ENCODE data around the gene FARP1.
A peak's percentile ranks its signal among the peaks of the same experiment; 100 is the strongest.
"Not testable (repeated sequence)": the region's sequence is repeated elsewhere in the genome, so short reads cannot be mapped to it uniquely, and the experiment has no call there.

The FARP1 gene

GRCh38 chr13:98267080-98267912 lies 124.4 kb downstream of the FARP1 start:
- no peak for DNase-seq

DNA sequence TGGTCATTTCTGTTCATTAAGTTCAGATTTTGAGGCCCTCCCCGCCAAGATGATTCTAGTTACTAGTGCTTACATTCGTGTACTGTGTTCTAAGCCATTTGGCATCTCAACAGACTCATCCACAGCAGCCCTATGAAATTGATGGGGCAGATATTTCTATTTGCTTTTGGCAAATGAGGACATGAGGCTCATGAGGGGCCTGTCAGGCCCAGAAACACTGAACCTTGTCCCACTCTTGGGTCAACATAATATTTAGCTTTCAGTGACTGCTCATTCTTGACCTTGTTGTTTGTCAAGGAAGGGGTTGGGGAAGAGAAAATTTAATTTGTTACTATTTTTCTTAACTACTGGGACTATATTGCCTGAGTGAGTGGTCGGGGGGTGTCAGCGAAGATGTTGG lies 126.5 kb downstream of the FARP1 start:
- DNase-seq = no peak

GRCh38 chr13:98270819-98271218 lies 127.9 kb downstream of the FARP1 start:
- DNase-seq = no peak

DNA sequence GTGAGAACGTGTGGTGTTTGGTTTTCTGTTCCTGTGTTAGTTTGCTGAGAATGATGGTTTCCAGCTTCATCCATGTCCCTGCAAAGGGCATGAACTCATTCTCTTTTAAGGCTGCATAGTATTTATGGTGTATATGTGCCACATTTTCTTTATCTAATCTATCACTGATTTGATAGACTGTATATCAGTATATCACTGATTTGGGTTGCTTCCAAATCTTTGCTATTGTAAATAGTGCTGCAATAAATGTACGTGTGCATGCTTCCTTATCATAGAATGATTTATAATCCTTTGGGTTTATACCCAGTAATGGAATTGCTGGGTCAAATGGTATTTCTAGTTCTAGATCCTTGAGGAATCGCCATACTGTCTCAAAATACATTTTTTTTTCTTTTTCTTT lies 128.8 kb downstream of the FARP1 start:
- not testable (repeated sequence) for DNase-seq

DNA sequence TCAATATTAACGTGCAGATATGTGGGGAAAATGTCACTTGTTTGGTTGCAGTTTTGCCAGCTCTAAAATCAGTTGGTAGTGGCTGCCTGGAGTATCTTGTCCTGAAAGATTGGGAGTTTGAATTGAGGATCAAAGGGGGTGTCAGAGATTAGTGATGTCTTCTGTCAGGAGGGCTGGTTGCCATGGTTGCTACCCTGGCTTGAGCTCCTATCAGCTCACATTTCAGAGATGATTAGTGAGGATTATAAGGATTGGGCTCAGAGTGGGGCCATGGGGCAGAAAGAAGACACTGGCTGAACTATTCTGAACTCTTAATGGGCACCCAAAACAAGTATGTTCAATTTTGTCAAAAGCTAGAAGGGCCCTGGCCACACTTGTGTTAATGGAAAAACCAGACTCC lies 129.7 kb downstream of the FARP1 start:
- no peak for DNase-seq

GRCh38 chr13:98273067-98273823 lies 130.4 kb downstream of the FARP1 start:
- no peak for DNase-seq

GRCh38 chr13:98273824-98274742 lies 131.2 kb downstream of the FARP1 start:
- no peak for DNase-seq

DNA sequence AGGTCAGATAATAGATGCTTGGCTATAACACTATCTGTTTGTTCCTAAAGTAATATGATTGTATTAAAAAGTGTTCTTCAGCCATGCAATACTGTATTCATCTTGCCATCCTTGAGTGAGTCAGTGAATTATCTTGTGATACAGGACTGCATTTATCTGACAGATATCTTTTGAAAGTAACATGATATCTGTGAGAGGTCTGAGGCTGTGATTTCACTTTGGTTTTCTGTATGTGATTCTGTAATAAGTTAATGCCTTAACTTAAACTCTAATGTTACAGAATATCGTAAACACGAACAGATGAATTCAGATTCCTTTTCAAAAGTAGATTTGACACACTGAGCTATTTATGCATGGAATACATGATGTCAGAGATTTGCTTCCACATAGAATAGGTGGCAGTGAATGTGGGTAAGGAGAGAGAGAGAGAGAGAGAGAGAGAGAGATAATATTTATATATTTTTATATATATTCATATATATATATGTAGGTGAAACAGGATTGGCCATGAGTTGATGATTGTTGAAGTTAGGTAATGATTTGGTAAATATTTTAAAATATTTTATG lies 132.1 kb downstream of the FARP1 start:
- DNase-seq = no peak

DNA sequence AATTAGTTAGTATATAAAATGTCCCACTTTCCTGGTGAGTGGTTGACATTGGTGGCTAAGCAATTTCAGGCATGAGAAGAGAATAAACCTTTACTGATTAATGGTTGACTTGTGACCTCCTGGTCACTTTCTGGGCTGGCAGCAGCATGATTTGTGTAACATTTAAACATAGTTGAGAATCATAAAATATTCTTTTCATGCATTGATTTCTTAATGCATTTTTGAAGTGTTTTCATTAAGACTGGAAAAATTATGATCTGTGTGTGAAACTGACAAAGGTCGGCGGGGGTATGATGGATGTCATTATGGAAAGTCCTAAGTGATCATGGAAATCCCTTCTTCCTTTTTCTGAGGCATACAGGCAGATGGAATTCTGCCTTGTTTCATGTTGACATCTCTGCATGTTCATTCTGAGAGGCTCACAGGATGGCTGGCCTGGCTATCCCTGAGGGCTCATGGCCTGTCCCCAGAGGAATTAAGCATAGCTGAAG lies 132.8 kb downstream of the FARP1 start:
- no peak for DNase-seq

- no peak for DNase-seq
These were observed 133.6 kb downstream of the FARP1 start for GRCh38 chr13:98276486-98276885.

- DNase-seq = no peak
These were observed 135.3 kb downstream of the FARP1 start for GRCh38 chr13:98278068-98278724.

GRCh38 chr13:98279473-98280175 lies 136.7 kb downstream of the FARP1 start:
- DNase-seq = peak; percentile 86

- no peak for DNase-seq
These were observed 137.2 kb downstream of the FARP1 start for GRCh38 chr13:98280176-98280510.

- peak; percentile 26 for DNase-seq
These were observed 141.8 kb downstream of the FARP1 start for GRCh38 chr13:98284679-98285078.

- DNase-seq = peak; percentile 82
These were observed 142.4 kb downstream of the FARP1 start for GRCh38 chr13:98285317-98285716.

DNA sequence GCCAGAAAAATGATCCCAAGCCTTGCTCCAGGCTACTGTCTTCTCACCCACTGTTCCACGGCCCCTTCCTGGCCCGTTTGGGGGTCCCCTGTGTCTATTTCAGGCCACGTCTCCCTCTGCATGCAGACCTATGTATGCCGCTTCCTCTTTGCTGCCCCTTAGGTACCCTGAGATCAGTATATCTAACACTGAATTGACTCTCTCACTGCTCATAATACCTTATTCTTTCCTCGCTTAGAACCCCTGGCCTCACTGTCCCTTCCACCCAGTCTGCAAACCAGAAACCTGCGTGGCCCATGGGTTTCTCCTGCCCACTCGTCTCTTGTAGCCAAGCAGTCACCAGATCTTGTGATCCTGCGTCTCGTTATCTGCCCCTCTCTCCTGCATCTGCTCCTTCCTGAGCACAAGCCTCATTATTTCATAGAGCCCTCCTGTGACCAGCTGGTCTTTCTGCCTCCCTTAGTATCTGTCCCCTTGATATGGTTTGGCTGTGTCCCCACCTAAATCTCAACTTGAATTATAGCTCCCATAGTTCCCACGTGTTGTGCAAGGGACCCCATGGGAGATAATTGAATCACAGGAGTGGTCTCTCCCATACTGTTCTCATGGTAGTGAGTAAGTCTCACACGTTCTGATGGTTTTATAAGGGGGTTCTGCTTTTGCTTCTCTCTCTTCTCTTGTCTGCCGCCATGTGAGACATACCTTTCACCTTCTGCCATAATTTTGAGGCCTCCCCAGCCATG lies 143.1 kb downstream of the FARP1 start:
- DNase-seq = no peak

DNA sequence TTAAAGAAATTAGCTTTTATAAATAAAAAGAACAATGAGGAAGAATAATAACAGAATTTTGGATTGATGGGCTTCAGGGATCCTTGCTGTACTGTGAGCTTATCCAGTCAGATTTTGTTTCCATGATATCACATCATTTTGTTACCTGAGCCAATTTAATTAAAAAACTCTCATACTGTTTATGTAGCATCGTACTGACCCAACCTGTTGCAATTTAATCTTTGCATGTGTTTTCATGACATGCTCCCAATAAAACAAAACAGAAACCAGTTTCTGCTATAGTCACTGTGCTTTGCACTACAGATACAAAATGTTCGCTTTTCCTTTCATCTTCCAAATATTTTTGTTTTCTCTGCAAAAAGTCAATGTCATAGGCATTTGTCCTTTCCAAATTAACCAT lies 143.9 kb downstream of the FARP1 start:
- DNase-seq = no peak

DNA sequence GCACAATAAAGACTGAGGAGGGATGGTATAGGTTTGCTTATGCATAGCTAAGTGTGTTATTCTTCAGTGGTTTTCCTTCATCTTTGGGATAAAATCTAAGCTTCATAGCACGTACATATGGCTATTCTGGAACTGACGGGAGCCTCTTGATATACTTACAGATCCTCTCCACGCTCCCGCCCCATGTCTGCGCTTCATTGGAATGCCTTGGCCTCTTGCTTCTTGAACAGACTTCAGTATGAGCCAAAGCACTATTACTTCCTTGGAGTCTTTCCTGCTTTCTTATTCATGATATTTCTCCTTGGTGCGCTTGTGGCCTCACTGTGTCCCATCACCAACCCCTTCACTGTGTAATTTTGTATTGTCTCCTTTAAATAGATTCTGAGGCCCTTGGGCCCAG lies 145.3 kb downstream of the FARP1 start:
- DNase-seq = no peak

GRCh38 chr13:98289339-98289945 lies 146.5 kb downstream of the FARP1 start:
- no peak for DNase-seq

DNA sequence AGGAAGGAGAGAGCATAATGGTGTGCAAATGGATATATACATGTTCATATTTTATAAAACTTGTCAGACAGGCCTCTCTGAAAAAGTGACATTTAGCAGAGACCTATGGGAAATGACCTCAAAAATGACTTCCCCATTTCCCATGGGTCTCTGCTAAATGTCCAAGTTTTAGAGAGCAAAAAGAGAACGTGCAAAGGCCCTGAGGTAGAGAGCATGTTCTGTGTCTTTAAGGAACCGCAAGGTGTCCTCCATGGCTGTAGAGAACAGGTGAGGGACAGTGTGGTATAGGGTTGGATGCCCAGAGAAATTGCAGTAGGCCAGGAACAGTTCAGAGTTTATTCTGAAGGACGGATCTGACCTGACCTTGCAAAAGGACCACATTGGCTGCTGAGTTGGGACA lies 147.4 kb downstream of the FARP1 start:
- DNase-seq = no peak
